GM03348 (cell line): Measurements from ENCODE around the gene RASSF6.
A peak's percentile ranks its signal among the peaks of the same experiment; 100 is the strongest.
"Not testable (repeated sequence)": the region's sequence is repeated elsewhere in the genome, so short reads cannot be mapped to it uniquely, and the experiment has no call there.

Experiments used
- DNase-seq: peaks from one replicate; pipeline ENCODE4 v3.0.0; 2012; ENCODE audit warnings: low spot score

RASSF6 gene

DNA sequence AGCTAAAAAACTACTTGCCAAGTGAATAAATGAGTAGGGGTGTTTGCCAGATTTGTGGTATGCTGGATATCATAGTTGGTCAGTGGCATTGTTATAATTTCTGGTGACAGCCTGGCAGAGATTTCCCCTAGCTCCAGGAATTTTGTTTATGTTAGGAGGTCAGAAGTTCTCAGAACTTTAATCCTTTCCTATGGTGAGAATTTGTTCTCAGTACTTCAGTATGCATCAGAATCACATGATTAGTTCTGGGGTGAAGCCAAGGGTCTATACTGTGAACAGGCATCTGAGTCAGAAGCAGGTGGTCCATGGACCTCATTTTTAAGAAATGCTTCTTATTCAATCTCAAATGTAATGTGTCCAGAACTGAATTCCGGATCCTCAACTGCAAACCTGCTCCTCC lies 10.5 kb downstream of the RASSF6 start:
- no peak for DNase-seq

DNA sequence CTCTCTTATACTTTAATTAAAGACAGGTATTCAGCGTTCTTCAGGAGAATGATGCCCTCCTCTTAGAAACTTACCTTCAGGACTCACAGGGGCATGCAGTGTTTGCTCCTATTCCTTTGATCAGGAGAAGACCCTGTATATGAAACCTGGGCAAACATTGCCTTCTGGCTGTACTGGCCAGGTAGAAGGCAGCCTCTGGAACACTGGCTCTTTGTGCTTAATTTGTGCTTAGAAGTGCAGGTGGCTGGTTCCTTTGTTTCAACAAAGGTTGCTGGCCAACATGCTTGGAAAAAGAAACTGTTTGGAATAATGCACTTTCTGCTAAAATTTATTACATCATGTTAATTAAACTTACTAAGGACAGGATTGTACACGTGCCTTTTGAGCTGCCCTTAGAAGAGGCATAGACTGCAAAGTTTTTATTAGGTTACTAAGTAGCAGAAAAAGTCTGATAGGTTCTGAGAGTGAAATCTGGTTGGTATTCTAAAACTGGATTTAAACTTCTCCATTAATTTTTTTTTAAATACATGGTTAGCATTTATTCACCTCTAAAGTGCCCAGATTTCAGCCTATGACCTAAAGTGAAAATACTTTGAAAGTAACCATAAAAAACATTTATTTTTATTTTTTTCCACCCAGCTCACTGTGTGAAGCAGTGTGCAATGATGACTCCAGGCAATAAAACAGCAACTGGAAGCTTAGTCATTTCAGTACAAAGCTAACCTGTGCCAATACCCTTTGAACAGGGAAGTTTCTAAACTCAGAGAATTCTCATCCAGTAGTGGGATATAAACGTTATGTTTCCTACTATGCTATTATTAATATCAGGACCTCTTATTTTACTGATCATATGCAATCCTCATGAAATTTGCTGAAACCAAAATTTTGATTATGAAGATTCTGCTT lies 11.3 kb downstream of the RASSF6 start:
- no peak for DNase-seq

- DNase-seq, result no peak
Measured at GRCh38 chr4:73607375-73608033, 12.7 kb downstream of the RASSF6 start.

GRCh38 chr4:73606465-73606974 lies 13.7 kb downstream of the RASSF6 start:
- no peak for DNase-seq

- no peak for DNase-seq
Measured at GRCh38 chr4:73603854-73604584, 16.2 kb downstream of the RASSF6 start.

DNA sequence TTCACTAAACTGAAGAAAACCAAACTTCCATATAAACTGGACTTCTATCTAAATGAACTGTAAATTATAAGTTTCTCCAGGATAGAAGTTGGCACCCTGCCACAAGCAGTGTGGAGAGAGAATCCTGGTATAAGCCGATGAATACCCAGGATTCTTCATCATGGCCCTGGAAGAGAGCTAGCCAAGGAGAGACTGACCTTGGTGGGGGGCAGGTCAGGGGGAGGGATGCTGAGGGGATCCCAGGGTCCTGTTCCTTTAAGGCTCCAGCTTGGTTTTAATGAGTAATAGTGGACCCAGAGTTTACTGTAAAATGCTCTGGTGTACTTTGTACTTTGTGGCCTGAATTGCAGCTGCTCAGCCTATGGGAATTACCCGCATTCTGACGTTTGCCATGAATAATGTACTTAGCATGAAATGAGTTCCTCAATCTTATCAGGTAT lies 16.9 kb downstream of the RASSF6 start:
- DNase-seq, result no peak

DNA sequence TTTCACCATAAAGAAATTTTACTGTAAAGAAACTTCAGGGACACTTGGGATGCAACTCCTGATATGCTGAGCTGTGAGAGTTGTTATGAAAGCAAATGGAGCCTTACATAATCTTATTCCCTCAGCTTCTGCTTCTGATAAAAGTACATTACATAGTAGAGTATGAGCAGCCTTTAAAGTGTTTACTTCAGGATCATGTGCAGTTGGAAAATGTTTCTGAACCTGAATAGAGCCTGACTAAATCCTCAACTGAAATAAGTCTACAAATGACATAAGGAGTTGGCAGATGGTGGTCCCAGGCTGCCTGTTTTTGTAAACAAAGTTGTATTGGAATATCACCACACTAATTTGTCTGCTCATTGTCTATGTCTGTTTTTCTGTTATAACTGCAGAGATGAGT lies 19.3 kb downstream of the RASSF6 start:
- no peak for DNase-seq

DNA sequence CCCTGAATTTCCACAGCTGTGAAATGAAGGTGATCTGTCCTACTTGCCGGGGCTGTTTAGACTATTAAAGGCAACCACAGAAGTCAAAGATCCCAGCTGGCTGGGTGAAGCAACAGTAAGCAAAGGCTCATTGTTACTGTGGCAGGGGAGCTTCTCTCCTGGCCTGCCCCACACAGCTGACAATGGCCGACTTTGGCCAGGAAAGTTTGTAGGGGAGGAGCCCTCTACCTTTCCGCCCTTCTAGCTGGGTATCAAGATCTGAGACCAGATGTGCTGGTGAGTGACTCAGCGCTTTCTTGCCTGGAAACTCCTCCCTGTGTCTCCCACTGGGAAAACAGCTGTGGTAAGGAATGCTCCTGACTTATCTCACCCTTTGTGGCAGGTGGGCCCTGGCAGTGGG lies 21.1 kb downstream of the RASSF6 start:
- DNase-seq, result peak; percentile 27

- no peak for DNase-seq
Measured at GRCh38 chr4:73597594-73597993, 22.6 kb downstream of the RASSF6 start.

DNA sequence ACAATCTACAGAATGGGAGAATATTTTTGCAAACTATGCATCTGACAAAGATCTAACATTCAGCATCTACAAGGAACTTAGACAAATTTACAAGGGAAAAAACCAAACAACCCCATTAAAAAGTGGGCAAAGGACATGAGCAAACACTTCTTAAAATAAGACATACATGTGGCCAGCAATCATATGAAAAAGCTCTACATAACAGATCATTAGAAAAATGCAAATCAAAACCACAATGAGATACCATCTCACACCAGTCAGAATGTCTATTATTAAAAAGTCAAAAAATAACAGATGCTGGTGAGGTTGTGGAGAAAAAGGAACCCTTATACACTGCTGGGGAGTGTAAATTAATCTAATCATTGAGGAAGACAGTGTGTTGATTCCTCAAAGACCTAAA lies 23.1 kb downstream of the RASSF6 start:
- not testable (repeated sequence) for DNase-seq

GRCh38 chr4:73596001-73596400 lies 24.2 kb downstream of the RASSF6 start:
- DNase-seq, result no peak

DNA sequence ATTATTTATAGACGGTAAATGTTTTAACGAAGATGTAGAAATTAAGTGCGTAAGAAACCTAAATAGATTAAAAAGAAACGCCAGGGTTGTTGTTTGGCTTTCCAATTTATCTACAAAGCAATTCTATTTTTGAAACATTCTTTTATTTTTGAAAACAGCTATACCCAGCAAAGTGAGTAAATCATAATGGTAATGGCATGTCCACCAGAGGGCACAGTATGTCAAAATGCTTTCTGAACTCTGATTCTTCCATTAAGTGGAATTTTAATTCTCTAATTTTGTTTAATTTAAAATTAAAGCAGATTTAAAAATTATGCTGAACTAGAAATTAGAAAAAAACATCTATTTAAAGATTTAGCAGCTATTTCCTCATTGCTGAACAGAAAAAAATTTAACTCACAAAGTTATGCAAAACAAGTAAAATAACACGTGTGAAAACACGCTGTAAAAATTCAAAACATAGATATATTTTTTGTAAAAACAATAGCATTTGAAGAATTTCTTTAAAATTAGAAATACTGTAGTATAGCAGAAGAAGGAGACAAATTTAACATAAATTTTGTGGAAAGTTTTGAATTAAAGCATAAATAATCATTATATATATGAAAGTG lies 26.5 kb downstream of the RASSF6 start:
- peak; percentile 23 for DNase-seq

GRCh38 chr4:73589887-73590801 lies 30.1 kb downstream of the RASSF6 start:
- DNase-seq, result no peak

GRCh38 chr4:73589261-73589847 lies 30.9 kb downstream of the RASSF6 start:
- DNase-seq, result peak; percentile 67

- no peak for DNase-seq
Measured at GRCh38 chr4:73588613-73589012, 31.6 kb downstream of the RASSF6 start.

- DNase-seq, result no peak
Measured at GRCh38 chr4:73586666-73587065, 33.6 kb downstream of the RASSF6 start.

DNA sequence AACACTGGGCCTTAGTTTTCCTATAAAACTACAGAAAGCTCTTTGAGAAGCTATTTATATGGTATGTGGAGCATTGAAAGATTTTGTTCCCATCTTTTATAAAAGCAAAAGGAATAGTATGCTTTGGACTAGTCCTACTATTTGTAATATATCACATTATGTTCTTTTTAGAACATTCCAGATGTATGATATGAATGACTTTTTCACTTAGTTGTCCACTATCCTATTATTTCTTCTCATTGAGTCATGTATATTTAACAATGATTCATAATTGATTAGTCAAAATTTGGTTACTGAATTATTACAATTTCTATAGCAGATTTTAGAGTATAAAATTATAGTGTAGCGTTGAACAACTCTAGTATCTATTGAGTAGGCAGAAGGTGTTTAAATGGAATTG lies 34.2 kb downstream of the RASSF6 start:
- no peak for DNase-seq

- DNase-seq, result no peak
Measured at GRCh38 chr4:73585345-73585744, 34.9 kb downstream of the RASSF6 start.

- DNase-seq, result no peak
Measured at GRCh38 chr4:73583666-73584065, 36.6 kb downstream of the RASSF6 start.

GRCh38 chr4:73577371-73577770 lies 42.9 kb downstream of the RASSF6 start:
- DNase-seq, result no peak

DNA sequence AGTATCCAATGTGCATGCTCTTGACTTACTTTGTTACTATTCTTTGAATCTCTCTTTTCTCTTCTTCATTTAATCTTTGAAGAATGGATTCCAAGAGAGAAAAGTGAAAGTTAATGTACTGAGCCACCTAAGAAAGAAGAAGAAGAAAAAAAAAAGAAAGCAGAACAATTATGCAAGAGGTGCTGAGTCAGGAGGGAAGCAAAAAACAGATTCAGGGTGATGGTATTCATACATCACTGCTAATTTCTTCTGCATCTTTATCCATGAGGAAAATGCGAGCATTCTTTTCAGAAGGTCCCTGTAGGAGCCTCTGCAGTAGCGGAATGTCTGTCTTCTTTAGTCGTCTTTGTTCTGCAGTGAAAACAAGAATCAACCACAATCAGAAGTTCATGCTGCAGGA lies 43.9 kb downstream of the RASSF6 start:
- DNase-seq, result peak; percentile 22
